ENCODE results near the gene MED13.
"Not testable (repeated sequence)": the region's sequence is repeated elsewhere in the genome, so short reads cannot be mapped to it uniquely, and the experiment has no call there.

The MED13 gene

GRCh38 chr17:61907361-61907760, 157.7 kb downstream of the MED13 start:
- DNase-seq (ENCODE audit: low spot score): no peak

GRCh38 chr17:61904094-61904710, 160.9 kb downstream of the MED13 start:
- DNase-seq (ENCODE audit: low spot score): no peak

GRCh38 chr17:61903251-61903650, 161.8 kb downstream of the MED13 start:
- no peak for DNase-seq (ENCODE audit: low spot score)

GRCh38 chr17:61897548-61898180, 167.4 kb downstream of the MED13 start:
- no peak for DNase-seq (ENCODE audit: low spot score)

- no peak for DNase-seq (ENCODE audit: low spot score)
Measured at GRCh38 chr17:61895391-61895790, 169.7 kb downstream of the MED13 start.

GRCh38 chr17:61894310-61894709, 170.8 kb downstream of the MED13 start:
- DNase-seq (ENCODE audit: low spot score): not testable (repeated sequence)
